Fibroblast of lung (primary cell): ENCODE measurements around the gene CENPL. TPM values are rescaled to one million over a fixed set of nuclear protein-coding genes. Genes with fewer than 3 reads are reported as not detected.
"Not testable (repeated sequence)": the region's sequence is repeated elsewhere in the genome, so short reads cannot be mapped to it uniquely, and the experiment has no call there.

Source experiments
- DNase-seq, 2 donors: peaks; one replicate each; pipeline versions ENCODE4 v3.0.0 to v3.0.0-alpha.2; 2010; ENCODE audit warnings: low read depth in 2 of 2
- H2AFZ ChIP-seq: 2 replicates; pipeline ENCODE4 v1.5.1; 2012; ENCODE audit warnings: low read length, control low read depth, inconsistent platforms
- H3K27ac ChIP-seq: 2 replicates; pipeline ENCODE4 v1.5.1; 2011; ENCODE audit warnings: low read length, control low read depth; ENCODE audit not compliant: insufficient read depth
- H3K27me3 ChIP-seq: 2 replicates; pipeline ENCODE4 v1.5.1; 2011; ENCODE audit warnings: mild to moderate bottlenecking, low read length; ENCODE audit not compliant: control insufficient read depth, insufficient read depth
- H3K36me3 ChIP-seq: 2 replicates; pipeline ENCODE4 v1.5.1; 2011; ENCODE audit warnings: low read length; ENCODE audit not compliant: control insufficient read depth, insufficient read depth
- H3K4me1 ChIP-seq: 2 replicates; pipeline ENCODE4 v1.5.1; 2011; ENCODE audit warnings: low read length; ENCODE audit not compliant: control insufficient read depth, insufficient read depth; ENCODE audit errors: extremely low read depth
- H3K4me2 ChIP-seq: 2 replicates; pipeline ENCODE4 v1.5.1; 2011; ENCODE audit warnings: low read length, control low read depth; ENCODE audit not compliant: insufficient read depth; ENCODE audit errors: extremely low read depth
- H3K4me3 ChIP-seq, 4 experiments: fragments of 200-600 bp in 1 of 4; sonication (generic) in 1 of 4; replicated peaks in 1 of 4; 2 replicates each; pipeline ENCODE4 v1.5.1; 2011 to 2016; ENCODE audit warnings: low read length in 4 of 4, low read depth in 3 of 4, mild to moderate bottlenecking in 3 of 4, control low read depth in 2 of 4, inconsistent platforms in 1 of 4, mixed read lengths in 1 of 4; ENCODE audit not compliant: insufficient read depth in 1 of 4; ENCODE audit errors: control extremely low read depth in 1 of 4
- H3K79me2 ChIP-seq: 2 replicates; pipeline ENCODE4 v1.5.1; 2012; ENCODE audit warnings: mild to moderate bottlenecking, low read length, inconsistent platforms; ENCODE audit not compliant: control insufficient read depth, insufficient read depth
- H3K9ac ChIP-seq: 2 replicates; pipeline ENCODE4 v1.5.1; 2011; ENCODE audit warnings: mild to moderate bottlenecking, low read length, control low read depth; ENCODE audit not compliant: insufficient read depth
- H3K9me3 ChIP-seq: 2 replicates; pipeline ENCODE4 v1.5.1; 2012; ENCODE audit warnings: low read depth, low read length; ENCODE audit not compliant: control insufficient read depth, insufficient read depth
- H4K20me1 ChIP-seq: 2 replicates; pipeline ENCODE4 v1.5.1; 2011; ENCODE audit warnings: low read length; ENCODE audit not compliant: control insufficient read depth, insufficient read depth; ENCODE audit errors: extremely low read depth
- EZH2 ChIP-seq: IDR thresholded peaks from 2 replicates; pipeline ENCODE4 v1.5.1; 2012; ENCODE audit warnings: low read length, control low read depth, mild to moderate bottlenecking; ENCODE audit errors: missing control alignments
- polyA plus RNA-seq, 2 donors: library from polyadenylated mRNA; depleted of rRNA in 1 of 2; stranded (reverse) in 1 of 2; unstranded in 1 of 2; fragments of >200 nt; gene quantifications; 2 replicates each; pipeline ENCODE4 v1.2.1, GENCODE V29; 2011 to 2012; ENCODE audit warnings: missing spikeins in 1 of 2
- total RNA-seq: library from RNA; depleted of rRNA; stranded (reverse); fragments of >200 nt; gene quantifications from 2 replicates; pipeline ENCODE4 v1.2.1, GENCODE V29; 2014
- TF ChIP-seq, protein P1 (sequence below), 2 donors: IDR thresholded peaks in 1 of 2; conservative IDR thresholded peaks in 1 of 2; 1 replicate in 1 of 2; 2 replicates in 1 of 2; pipeline ENCODE4 v1.5.1; 2011 to 2012; ENCODE audit warnings: low read length in 2 of 2, control low read depth in 1 of 2, inconsistent platforms in 1 of 2, low read depth in 1 of 2, mild to moderate bottlenecking in 1 of 2

Gene CENPL
- total and polyA plus RNA-seq, 2 donors (not counting 1 experiment from before 2014, with no cell fraction given), result 9.9 to 16.0 TPM

DNA sequence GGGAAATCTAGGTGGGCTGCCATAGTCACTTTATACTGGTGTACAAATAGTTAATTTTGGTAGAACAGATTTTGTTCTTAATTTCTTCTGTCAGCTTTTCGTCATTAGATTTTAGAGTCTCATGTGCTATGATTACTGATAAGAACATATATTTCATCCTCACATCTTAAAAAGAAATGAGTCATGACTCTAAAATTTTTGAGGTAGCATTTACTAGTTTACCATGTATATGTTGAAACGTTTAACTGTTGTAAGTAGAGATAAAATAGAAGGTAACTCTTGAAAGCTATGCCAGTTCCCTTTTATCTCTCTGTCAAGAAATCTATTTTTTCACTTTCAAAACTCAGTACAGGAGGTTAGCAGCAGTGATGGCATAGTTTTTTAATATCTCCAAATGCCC, 56.5 kb downstream of the CENPL start:
- Histone ChIP-seq H3K4me2 (no peak overlapping the region), H2AFZ (no peak overlapping the region), H3K9me3 (no peaks in the 10 kb centered on the region), H3K36me3 (no peaks in the 10 kb centered on the region), H3K27me3 (no peaks in the 10 kb centered on the region), H4K20me1 (no peaks in the 10 kb centered on the region), H3K4me1 (no peaks in the 10 kb centered on the region), H3K4me3 (no peak overlapping the region), H3K27ac (no peak overlapping the region), H3K79me2 (no peaks in the 10 kb centered on the region), H3K9ac (no peak overlapping the region)
- DNase-seq, result no peak
- TF ChIP-seq, protein P1, sequence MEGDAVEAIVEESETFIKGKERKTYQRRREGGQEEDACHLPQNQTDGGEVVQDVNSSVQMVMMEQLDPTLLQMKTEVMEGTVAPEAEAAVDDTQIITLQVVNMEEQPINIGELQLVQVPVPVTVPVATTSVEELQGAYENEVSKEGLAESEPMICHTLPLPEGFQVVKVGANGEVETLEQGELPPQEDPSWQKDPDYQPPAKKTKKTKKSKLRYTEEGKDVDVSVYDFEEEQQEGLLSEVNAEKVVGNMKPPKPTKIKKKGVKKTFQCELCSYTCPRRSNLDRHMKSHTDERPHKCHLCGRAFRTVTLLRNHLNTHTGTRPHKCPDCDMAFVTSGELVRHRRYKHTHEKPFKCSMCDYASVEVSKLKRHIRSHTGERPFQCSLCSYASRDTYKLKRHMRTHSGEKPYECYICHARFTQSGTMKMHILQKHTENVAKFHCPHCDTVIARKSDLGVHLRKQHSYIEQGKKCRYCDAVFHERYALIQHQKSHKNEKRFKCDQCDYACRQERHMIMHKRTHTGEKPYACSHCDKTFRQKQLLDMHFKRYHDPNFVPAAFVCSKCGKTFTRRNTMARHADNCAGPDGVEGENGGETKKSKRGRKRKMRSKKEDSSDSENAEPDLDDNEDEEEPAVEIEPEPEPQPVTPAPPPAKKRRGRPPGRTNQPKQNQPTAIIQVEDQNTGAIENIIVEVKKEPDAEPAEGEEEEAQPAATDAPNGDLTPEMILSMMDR (conservative IDR thresholded peaks at IDR 0.05 in 1 of 2, IDR thresholded peaks at IDR 0.05 in 1 of 2; ENCODE audit: low read depth in 1 of 2, low read length in 2 of 2), result no peak
- TF ChIP-seq EZH2, result no peak

DNA sequence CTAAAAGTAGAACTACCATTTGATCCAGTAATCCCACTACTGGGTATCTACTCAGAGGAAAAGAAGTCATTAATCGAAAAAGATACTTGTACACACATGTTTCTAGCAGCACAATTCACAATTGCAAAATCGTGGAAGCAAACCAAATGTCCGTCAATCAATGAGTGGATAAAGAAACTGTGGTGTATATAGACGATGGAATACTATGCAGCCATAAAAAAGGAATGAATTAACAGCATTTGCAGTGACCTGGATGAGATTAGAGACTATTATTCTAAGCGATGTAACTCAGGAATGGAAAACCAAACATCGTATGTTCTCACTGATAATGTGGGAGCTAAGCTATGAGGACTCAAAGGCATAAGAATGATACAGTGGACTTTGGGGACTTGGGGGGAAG, 60.4 kb downstream of the CENPL start:
- not testable (repeated sequence) for H4K20me1 ChIP-seq, H3K9me3 ChIP-seq, H2AFZ ChIP-seq, DNase-seq, H3K4me3 ChIP-seq, H3K9ac ChIP-seq, H3K36me3 ChIP-seq, H3K27ac ChIP-seq, H3K4me1 ChIP-seq, H3K79me2 ChIP-seq, H3K4me2 ChIP-seq, H3K27me3 ChIP-seq

DNA sequence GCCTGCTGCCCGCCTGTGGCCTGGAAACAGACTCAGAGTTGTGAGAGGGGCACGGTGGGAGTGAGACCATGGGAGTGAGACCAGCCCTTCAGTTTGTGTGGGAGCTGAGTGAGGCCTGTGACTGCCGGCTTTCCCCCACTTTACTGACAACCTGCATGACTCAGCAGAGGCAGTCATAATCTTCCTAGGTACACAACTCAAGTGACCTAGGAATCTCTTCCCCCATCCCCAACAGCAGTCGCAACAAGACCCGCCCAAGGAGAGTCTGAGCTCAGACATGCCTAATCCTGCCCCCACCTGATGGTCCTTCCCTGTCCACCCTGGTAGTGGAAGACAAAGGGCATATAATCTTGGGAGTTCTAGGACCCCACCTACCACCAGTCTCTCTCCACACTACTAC, 65.7 kb downstream of the CENPL start:
- Histone ChIP-seq H4K20me1 (no peaks in the 10 kb centered on the region), H3K27ac (no peak overlapping the region), H3K4me3 (no peak overlapping the region), H3K27me3 (no peaks in the 10 kb centered on the region), H2AFZ (no peak overlapping the region), H3K9me3 (no peaks in the 10 kb centered on the region), H3K4me2 (no peak overlapping the region), H3K79me2 (no peaks in the 10 kb centered on the region), H3K9ac (no peak overlapping the region), H3K4me1 (no peaks in the 10 kb centered on the region), H3K36me3 (no peaks in the 10 kb centered on the region)
- DNase-seq, result no peak
- TF ChIP-seq EZH2, result no peak
- TF ChIP-seq, protein P1 (conservative IDR thresholded peaks at IDR 0.05 in 1 of 2, IDR thresholded peaks at IDR 0.05 in 1 of 2; ENCODE audit: low read depth in 1 of 2, low read length in 2 of 2), result no peak

DNA sequence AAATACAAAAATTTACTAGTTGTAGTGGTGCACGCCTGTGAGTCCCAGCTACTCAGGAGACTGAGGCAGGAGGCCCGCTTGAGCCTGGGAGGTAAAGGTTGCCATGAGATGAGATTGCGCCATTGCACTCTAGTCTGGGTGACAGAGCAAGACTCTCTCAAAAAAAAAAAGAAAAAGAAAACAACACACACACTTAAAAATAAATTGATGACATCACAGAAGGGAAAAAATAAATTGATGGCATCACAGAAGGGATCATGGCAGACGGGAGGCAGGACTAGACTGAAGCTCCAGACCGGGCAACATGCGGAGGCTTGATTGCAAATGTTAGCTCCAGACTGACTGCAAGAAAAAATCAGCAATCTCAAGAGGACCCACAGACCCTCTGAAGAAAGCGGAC, 66.6 kb downstream of the CENPL start:
- TF ChIP-seq, protein P1 (conservative IDR thresholded peaks at IDR 0.05 in 1 of 2, IDR thresholded peaks at IDR 0.05 in 1 of 2; ENCODE audit: low read depth in 1 of 2, low read length in 2 of 2), result no peak
- no peak for TF ChIP-seq EZH2
- Histone ChIP-seq H3K79me2 (no peaks in the 10 kb centered on the region), H3K27ac (no peak overlapping the region), H3K4me2 (no peak overlapping the region), H4K20me1 (no peaks in the 10 kb centered on the region), H2AFZ (no peak overlapping the region), H3K4me1 (no peaks in the 10 kb centered on the region), H3K9ac (no peak overlapping the region), H3K27me3 (no peaks in the 10 kb centered on the region), H3K4me3 (no peak overlapping the region), H3K36me3 (no peaks in the 10 kb centered on the region), H3K9me3 (no peaks in the 10 kb centered on the region)
- no peak for DNase-seq
